CD4-positive, alpha-beta T cell treated with Interleukin-21 for 1 hour (primary cell): ENCODE results near the gene ACTBL2.
"Not testable (repeated sequence)": the region's sequence is repeated elsewhere in the genome, so short reads cannot be mapped to it uniquely, and the experiment has no call there.

Experiments used
- DNase-seq: peaks from one replicate; pipeline ENCODE4 v3.0.0-alpha.2; 2020

Gene ACTBL2

DNA sequence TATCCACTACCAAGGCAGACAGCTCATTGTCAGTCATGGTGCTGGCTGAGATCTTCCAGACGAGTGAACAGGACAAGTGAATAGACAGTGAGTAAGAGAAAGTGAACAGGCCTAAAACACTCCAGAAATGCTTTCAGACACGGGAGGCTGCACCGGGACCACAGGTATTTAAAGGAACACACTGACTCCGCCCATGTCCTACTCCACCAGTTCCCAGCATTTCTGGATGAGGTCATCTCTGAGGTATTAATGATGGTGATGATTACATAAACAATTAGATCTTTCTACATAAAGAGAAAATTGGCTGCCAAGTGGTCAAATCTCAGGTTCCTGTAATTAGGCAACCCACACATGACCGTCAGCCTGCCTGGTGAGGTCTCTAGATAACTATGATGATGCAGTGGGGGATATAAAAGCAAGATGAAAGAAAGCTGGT, at the start of gene ACTBL2:
Gene ACTBL2 (minus strand): TSS at position 141 of the 436 bp plus-strand sequence. CDS start 104 bp downstream, at position 37.
- DNase-seq: no peak

GRCh38 chr5:57531333-57531732, 48.7 kb upstream of the ACTBL2 start:
- DNase-seq: no peak

DNA sequence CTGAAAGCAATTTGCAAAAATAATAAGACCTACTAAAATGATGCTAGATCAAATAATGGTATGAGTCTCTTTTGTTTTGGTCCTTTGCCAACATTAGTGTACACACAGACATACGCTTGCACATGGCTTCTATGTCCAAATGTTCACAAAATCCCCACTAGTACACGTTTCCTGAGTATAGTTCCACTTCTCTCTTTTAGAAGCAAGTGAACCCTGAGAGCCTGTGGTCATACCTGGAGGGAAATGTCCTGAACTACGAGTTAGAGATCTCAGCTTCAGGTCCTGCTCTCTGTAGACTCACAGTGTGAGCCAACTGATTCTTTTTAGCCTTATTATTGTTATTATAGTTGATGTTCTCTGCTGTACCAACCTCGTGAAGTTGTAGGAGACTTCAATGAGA, 47.3 kb upstream of the ACTBL2 start:
- DNase-seq: no peak

DNA sequence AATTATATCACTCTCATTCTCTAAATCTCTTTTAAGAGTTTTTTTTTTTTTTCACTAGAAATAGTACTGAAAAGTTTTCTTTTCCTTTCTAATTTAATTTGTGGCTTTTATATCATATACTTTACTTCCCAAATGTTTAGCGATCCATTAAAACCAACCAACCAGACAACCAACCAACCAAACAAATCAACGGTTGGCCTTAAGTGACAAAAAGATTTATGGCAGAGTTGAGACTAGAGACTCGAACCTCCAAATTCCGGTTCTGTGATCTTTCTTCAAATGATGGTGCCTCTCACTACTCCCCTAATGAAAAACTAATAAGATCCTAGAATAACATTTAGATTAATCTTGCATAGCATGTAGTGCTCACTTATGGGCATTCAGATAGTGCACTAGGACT, 45.3 kb upstream of the ACTBL2 start:
- no peak for DNase-seq

- no peak for DNase-seq
These were observed 41.9 kb upstream of the ACTBL2 start for GRCh38 chr5:57524348-57525060.

DNA sequence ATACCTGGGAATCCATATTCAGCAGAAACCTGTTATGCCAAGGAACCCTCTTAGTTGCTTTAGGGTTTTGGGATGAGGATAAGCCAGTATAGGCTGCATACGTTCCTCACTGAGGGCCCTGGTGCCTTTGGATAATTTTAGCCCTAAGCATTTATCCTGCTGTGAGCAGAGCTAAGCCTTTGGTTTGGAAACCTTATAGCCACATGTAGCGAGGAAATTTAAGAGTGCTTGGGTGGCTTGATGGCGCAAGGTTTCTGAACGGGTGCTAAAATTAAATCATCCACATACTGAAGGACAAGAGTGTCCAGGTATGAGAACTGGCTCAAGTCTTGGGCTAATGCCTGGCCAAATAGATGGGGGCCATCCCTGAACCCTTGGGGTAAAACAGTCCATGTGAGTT, 39.9 kb upstream of the ACTBL2 start:
- not testable (repeated sequence) for DNase-seq

DNA sequence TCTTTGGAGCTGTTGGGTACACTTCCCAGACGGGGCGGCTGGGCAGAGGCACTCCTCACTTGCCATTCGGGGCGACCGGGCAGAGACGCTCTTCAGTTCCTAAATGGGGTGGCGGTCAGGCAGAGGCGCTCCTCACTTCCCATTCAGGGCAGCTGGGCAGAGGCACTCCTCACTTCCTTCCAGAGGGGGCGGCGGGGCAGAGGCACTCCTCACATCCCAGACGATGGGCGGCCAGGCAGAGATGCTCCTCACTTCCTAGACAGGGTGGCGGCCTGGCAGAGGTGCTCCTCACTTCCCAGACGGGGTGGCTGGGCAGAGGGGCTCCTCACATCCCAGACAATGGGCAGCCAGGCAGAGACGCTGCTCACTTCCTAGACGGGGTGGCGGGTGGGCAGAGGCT, 35.8 kb upstream of the ACTBL2 start:
- DNase-seq: not testable (repeated sequence)

GRCh38 chr5:57517250-57517649, 34.6 kb upstream of the ACTBL2 start:
- no peak for DNase-seq

- no peak for DNase-seq
These were observed 31.2 kb upstream of the ACTBL2 start for GRCh38 chr5:57513785-57514184.

DNA sequence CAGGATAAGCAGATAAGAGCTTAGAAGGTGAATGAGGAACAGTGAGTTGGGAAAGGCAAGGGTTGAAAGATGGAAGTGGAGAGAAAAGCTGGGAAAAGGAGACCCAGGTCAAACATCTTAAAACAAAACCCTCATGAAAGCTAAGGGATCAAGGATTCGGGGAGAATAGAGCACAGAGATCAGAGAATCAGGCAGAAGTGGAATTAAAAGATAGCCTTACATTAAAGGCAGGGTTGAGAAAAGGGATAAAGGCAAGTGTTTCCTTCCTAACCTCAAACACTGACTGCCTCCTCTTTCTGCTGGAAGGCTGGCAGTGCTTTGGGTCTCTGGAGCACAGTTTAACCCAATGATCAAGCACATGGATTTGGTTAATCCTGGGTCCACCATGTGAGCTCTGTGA, 28.7 kb upstream of the ACTBL2 start:
- no peak for DNase-seq

- DNase-seq: no peak
These were observed 27.1 kb upstream of the ACTBL2 start for GRCh38 chr5:57509501-57510260.

- DNase-seq: no peak
These were observed 25.6 kb upstream of the ACTBL2 start for GRCh38 chr5:57508211-57508610.

DNA sequence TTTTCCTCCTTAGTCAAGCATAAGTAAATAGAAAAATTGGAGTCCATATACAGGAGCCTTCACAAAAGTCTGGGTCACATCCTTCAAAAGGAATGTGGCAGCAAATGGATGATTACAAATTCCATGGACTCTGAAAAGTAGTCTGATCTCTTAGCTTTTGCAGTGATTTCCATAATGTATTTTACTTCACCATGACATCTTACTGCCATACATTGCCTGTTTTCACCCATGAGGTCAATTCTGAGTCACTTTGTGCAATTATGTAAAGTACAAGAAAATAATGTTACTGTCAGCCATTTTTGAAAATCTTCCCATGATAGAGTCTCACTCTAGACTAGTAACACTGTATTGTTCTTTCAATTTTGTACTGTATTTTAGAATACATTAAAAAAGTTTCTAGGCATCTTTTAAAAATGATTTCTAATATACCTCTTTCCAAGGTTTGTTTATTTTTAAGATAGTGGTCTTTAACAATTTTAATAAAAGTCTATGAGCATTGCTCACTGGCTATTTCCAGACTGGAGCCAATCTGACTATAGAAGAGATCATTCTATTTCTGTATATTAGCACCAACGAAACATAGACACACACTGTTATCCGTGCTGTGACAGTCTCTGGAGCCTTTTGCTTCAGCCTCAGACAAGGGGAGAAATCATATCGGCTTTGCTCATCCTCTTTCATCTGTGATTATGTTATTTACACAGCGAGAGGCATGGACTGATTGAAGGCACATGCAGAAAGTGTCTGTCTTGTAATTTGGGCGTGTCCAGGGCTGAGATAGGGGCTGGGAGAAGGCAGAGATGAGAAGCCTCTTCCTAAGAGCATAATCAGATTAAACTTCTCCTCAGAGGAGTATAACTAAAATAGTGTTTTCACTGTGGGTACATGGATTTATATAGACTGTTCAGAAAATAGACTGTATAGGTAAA, 22.9 kb upstream of the ACTBL2 start:
- DNase-seq: no peak

GRCh38 chr5:57504357-57504756, 21.7 kb upstream of the ACTBL2 start:
- no peak for DNase-seq

DNA sequence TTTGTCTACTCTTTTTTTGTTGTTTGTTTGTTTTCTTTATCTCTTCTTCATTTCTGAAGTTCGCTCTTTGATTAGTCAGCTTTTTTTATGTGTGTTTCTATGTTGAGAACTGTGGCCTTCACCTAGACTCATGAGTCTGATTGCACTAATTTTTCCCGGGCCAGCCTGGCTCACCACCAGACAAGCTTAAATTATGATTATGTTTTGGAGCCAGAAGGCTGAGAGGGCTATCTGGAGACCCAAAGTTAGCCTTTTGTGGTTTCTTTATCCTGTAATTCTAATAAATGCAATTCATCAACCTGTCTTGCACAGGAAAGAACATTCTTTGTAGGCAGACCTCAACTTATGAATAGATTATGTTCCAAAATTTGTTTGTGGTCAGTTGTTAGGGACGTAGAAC, 20.8 kb upstream of the ACTBL2 start:
- no peak for DNase-seq

DNA sequence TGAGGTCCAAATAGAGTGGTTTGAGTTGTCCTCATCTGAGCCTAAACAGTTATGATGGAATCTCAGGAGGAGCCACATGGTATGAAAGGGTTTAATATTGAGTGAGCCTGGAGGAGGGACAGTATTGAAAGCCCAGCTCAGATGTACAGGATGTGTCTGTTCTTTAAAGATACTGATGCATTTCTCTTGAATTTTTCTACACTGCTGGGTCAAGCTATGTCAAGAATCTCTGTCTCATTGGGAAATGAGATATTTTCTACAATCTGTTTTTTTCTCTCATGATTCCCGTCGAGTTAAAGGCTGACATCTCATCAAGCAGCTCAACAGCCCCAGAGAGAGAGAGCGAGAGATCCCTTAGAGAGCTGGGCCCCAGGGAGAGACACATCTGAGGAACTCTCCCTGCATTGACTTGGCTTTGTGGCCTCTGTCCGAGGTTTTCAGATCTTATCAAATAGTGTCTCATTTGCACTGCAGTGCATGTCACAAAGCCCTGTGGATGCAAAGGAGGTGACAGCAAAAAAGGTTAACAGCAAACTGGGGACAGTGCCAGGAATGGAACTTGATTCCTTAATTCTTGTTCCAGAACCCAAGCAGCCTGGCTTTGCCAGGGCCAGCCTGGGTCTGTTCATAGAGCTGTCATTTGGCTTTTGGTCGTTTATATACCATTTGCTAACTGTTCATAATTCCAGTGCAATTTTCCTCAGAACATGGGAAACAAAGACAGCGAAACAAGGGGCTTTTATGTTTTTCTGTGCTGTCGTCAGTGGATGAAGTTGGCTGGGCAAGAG, 19.0 kb upstream of the ACTBL2 start:
- DNase-seq: no peak

DNA sequence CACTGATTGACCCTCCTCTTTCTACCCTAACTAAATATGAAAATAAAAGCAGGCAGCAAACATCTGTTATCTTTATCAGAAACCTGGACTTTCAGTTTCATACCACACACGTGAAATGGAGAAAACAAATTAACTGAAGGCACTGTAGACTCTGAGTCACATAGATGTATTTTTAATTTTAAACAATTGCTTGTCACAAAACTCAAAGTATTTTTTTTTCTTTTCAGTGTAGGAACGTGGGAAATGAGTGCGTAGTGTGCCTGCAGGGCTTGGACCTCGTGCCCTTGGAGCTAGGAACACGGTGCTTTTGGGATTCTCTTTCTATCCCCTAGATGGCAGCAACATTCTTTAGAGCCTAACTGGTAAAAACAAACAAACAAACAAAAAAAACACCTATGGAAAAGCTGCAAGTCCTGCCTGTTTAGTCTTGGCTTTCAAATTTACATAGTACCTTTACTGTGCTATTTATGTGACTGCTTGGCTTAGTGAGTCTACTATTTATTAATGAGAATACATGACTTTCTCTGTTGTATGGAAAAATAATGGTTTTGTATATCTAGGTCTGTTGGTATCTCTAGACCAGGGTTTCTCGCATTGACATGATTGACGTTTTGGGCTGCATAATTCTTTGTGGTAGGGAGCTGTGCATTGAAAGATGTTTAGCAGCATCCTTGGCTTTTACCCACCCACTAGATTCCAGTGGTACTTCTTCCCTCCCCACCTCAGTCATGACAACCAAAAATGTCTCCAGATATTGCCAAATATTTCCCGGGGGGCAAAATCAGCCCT, 16.8 kb upstream of the ACTBL2 start:
- peak; percentile 33 for DNase-seq

GRCh38 chr5:57497733-57498132, 15.1 kb upstream of the ACTBL2 start:
- DNase-seq: no peak

- DNase-seq: peak; percentile 13
These were observed 12.9 kb upstream of the ACTBL2 start for GRCh38 chr5:57495285-57496086.
